Activated effector memory CD4-positive, alpha-beta T cell treated with Interleukin-2 at 50 U/mL for 16 hours (primary cell): Measurements from ENCODE around the gene AFMID.
"Not testable (repeated sequence)": the region's sequence is repeated elsewhere in the genome, so short reads cannot be mapped to it uniquely, and the experiment has no call there.

Experiments
- DNase-seq: peaks from one replicate; pipeline ENCODE4 v3.0.0-alpha.2; 2020

Gene AFMID

DNA sequence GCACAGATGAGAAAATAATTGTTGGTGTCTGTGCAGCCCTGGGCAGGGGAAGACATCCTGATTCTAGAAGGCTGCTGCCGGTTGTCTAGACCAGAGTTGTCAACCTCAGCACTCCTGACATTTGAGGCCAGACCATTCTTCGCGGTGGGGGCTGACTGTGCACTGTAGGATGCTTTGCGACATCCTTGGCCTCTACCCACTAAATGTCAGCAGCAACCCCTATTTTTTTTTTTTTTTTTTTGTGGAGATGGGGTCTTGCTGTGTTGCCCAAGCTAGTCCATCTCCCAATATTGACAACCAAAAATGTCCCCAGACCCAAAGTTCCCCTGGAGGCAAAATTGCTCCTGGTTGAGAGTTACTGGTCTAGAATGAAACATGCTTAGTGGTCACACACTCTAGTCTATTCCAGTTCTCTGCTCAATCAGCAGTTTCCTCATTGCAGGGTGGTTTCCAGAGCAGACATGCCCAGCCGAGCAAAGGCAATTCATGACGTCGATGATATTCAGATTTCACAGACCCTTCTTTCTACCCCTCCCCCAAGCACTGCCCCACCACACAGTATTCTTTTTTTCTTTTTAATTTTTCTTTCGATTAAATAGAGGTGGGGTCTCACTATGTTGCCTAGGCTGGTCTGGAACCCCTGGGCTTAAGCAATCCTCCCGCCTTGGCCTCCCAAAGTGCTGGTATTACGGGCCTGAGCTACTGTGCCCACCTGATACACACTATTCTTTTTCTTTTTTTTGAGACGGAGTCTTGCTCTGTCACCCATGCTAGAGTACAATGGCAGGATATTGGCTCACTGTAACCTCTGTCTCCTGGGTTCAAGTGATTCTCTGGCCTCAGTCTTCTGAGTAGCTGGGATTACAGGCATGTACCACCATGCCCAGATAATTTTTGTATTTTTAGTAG, 32.0 kb upstream of the AFMID start:
- no peak for DNase-seq

DNA sequence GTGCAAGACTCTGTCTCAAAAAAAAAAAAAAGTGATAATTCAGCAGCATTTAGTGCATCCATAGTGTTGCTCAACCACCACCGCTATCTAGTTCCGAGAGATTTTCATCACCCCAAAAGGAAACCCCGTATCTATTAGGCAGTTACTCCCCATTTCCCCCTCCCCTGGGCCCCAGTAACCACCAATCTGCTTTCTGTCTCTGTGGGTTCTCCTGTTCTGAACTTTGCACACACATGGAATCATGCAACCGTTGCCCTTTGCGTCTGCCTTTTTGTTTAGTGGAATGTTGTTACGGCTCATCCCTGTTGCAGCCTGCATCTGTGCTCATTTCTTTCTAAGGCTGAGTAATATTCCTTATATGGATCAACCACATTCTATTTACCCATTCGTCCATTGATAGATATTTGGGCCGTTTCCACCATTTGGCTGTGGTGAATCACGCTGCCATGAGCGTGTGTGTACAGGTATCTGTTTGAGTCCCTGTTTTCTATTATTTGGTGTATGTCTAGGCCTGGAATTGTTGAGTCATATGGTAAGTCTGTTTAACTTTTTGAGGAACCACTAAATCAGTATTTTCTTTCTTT, 27.5 kb upstream of the AFMID start:
- DNase-seq: no peak

DNA sequence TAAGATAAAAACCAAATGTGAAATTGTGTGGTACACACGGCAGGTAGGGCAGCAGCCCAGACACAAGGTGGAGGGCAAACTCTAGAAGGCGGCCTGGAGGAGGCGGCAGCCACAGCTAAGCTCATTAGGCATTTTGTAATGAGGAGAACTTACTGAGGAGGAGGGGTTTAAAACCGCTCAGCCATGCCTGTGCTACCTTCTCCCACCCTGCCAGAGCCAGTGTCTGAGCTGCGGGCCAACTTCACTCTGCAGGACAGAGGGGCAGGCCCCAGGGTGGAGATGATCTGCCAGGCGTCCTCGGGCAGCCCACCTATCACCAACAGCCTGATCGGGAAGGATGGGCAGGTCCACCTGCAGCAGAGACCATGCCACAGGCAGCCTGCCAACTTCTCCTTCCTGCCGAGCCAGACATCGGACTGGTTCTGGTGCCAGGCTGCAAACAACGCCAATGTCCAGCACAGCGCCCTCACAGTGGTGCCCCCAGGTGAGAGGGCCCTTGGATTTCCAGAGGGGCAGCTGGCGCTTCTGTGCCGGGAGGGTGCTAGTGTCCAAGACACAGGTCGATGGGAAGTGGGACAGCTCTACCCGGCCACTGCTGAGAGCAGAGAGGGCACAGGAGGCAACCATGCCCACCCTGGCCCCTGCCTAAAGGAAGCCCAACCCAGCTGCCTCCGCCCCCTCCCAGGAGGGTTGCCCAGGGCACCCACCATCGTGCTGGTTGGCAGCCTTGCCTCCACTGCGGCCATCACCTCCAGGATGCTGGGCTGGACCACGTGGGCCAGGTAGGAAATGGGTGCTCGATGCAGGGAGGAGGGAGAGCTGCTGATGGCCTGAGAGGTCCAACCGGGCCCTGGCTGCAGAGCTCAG, 23.0 kb upstream of the AFMID start:
- no peak for DNase-seq

DNA sequence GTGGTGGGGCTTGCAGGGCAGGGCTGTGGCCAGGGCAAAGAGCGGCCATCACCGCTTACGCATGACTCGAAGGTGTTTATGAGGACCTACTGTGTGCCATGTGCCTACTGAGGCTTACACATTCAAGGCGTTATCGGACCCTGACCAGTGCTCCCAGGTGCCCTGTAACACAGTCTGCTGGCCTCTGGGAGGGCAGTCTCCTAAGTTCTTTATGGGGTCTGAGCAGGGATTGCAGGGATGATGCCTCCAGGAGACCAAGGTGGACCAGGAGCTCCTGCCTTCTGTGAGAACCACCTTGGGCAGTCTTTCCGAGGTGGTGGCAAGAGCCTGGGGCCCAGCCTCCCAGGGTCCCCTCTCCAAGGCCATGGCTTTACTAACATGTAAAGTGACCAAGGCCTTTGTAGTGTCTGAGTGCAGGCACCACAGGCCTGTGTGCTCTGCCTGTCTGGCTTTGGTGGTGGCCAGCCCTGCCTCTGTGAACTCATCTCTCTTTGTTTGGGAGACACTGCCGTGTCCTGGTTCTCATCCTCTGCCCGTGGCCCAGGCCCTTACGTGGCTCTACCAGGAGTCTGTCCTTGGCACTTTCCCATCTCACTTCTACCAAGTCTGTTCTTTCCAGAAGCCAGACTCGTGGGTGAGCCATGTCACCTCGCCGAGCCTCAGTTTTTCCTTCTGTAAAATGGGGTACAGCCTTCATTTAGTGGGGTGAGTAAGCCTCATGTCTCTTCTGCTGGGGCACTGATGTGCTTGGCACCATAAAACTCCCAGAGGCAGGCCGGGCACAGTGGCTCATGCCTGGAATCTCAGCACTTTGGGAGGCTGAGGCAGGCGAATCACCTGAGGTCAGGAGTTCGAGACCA, 22.2 kb upstream of the AFMID start:
- no peak for DNase-seq

DNA sequence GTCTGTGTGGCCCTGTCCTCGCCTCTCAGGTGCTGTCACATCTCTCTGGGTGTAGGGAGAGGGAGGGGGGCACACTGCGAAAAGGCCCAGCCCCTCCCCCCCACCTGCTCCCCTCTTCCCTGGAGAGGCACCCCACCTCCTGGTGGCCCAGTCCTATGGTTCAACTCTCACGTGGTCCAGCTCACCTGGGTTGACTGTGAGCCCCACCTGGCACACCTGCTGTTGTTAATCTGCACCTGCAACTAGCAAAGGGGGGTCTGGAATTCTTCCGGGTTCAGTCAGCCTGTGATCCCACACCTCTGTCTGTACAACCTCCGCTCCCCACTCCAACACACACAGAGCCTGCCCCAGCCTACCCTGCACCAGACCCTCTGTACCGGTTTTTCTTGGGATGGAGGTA, 20.7 kb upstream of the AFMID start:
- no peak for DNase-seq

DNA sequence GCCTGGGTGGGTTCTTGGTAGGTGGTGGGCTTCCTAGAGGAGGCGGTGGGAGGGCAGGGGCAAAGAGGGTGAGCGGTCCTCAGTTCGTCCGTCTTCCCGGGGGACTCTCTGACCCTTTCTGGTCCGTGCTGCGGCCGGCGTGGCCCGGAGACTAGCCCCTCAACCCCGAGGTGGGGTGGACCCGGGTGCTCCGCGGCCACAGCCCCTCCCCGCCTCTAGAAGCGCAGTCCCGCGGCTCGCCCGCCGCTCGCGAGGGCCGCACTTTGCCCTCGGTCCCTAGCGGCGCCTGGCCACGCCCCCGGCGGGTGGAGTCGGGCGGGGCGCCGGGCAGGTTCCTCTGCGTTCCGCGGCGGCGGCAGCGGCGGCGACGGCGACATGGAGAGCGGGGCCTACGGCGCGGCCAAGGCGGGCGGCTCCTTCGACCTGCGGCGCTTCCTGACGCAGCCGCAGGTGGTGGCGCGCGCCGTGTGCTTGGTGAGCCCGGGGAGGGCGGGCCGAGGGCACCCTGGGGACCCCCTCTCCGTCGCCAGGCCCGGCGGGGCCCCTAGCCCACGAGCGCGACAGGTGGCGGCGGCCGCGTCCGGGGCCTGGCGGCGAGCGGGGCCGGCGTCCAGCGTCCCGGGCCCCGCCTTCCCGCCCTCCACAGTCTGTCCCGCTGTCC, 18.8 kb upstream of the AFMID start, which contains the start of gene SYNGR2:
Gene SYNGR2, plus strand, starts transcription at position 340 of the 661 bp plus-strand sequence. Its CDS starts 36 bp downstream, at position 376.
- peak; percentile 83 for DNase-seq

DNA sequence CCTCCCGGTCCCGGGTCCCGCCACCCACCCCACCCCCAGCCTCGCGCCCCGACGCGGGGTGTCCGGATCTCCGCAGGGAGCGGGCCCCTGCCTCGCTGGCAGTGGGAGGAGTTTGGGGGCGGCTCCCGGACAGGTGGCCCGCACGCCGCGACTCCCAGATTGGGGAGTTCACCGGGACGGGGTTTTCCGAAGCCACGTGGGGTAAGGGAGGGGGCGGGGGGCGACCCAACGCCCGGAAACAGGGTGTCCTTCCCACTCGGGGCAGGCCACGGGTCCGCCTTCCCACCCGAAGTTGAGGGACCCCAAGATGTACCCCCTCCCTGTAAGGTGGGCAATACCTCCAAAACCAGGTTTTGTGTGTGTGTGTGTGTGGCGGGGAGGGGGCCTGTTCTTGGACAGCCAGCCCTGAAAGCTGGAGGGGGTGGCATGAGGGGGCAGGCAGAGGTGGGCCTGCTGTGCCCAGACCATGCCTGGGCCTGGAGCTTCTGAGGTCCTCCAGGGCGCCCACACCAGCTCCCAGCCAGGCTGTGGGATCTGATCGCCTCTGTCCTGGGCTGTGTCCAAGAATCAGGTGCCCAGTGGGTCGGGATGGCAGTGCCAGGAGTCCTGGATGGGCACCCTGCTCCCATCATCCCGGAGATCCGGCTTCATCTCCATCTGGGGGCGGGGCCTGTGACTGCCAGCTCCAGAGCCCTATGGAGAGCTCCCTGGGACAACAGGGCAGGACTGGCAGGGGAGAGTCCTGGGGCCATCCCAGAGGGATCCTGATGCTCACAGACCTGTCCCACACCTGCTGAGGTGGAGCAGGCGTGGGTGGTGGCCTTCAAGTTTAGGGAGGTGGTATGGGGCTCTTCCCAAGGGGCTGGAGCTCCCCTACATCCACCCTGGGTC, 18.0 kb upstream of the AFMID start:
- peak; percentile 34 for DNase-seq

DNA sequence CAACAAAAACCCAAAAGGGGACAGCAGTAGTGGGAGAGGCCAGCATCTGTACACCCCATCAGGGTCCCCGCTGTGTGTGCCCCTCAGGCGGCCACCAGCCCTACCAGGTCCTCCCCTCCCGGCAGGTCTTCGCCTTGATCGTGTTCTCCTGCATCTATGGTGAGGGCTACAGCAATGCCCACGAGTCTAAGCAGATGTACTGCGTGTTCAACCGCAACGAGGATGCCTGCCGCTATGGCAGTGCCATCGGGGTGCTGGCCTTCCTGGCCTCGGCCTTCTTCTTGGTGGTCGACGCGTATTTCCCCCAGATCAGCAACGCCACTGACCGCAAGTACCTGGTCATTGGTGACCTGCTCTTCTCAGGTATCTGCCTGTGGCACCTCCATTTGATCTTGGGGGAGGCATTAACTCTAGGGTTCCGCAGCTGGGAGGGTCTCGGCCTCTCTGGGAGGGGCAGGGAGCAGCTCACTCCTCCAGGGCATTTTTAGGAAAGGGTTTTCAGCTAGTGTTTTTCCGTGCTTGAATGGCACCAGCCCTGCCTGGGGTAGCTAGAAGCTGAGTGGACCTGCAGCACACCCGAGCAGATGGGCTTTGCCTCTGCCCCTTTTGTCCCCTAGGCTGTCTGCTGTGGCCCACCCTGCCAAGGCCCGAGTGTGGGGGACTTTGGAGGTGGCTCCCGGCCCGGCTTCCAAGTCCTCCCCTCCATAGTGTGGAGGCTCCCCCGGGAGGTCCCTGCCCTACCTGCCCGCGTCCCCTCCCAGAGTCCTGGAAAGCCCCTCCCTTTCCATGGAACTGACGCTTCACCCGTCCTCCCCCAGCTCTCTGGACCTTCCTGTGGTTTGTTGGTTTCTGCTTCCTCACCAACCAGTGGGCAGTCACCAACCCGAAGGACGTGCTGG, 16.2 kb upstream of the AFMID start:
- DNase-seq: no peak

DNA sequence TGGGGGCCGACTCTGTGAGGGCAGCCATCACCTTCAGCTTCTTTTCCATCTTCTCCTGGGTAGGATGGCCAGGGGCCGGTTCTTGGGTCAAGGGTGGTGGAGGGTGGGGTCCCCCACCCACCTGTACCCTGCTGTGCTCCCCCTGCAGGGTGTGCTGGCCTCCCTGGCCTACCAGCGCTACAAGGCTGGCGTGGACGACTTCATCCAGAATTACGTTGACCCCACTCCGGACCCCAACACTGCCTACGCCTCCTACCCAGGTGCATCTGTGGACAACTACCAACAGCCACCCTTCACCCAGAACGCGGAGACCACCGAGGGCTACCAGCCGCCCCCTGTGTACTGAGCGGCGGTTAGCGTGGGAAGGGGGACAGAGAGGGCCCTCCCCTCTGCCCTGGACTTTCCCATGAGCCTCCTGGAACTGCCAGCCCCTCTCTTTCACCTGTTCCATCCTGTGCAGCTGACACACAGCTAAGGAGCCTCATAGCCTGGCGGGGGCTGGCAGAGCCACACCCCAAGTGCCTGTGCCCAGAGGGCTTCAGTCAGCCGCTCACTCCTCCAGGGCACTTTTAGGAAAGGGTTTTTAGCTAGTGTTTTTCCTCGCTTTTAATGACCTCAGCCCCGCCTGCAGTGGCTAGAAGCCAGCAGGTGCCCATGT, 15.4 kb upstream of the AFMID start:
- DNase-seq: not testable (repeated sequence)

DNA sequence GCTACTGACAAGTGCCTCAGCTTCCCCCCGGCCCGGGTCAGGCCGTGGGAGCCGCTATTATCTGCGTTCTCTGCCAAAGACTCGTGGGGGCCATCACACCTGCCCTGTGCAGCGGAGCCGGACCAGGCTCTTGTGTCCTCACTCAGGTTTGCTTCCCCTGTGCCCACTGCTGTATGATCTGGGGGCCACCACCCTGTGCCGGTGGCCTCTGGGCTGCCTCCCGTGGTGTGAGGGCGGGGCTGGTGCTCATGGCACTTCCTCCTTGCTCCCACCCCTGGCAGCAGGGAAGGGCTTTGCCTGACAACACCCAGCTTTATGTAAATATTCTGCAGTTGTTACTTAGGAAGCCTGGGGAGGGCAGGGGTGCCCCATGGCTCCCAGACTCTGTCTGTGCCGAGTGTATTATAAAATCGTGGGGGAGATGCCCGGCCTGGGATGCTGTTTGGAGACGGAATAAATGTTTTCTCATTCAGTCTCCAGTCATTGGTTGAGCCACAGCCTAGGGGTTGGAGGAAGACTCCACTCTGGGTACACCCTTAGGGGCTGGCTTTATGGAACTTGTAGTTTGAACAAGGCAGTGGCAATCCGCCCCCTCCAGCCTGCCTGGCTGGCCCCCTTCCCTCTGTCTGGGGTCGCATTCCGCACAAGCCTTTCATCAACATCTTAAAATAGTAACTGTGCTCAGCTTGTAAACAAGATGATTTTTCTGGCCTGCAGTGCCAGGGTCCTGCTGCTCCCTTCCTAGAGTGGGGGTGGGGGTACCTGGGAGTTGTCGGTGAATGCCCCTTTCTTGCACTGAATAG, 14.7 kb upstream of the AFMID start:
- no peak for DNase-seq

DNA sequence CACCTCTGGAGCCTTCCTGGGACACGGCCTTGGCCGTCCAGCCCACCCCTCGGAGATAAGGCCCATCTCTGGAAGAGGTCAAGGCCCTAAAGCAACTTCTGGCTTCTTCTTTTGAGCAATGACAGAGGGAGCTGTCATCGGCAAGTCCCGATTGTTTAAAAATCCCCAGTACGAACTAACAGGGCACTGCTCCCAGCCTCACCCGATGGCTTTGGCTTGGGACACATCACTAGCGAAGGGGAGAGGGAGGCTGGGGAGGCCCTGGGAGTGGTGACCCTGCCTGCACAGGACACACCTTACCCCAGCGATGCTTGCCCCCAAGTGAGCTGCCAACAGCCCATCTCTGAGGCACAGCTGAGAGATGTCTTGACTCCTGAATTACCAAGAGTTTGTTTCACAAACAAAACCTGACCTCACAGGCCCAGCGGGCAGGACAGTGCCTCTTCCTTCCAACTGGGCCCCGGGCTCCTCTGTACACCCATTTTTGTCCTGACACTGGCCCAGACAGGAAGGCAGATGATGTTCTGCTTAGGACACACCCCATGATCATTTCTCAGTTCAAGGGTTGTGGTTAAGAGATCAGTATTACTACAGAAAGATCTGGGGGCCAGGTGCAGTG, 14.0 kb upstream of the AFMID start:
- no peak for DNase-seq

DNA sequence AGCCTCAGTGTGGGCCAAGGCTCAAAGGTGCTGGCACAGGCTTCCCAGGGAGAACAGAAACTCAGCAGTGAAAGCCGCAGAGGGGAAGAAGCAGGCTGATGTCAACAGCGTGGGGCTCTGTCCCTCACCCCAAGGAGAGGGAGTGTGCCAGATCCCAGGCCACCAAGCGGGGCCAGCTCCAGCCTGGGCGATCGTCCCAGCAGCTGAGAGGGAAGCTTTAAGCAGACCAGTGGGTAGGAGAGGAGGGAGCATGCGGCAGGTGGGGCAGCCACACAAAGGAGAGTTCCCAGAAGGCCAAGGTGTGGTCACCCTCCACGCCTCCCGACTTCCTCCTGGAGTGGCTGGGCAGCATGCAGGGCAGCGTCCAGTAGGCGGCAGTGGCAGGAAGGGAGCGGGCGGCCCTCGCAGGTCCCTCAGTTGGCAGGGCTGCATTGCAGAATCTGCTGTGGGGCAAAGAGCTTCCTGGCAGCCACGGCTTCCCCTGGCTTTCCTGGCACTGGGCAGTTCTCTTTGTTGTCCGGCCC, 12.8 kb upstream of the AFMID start:
- no peak for DNase-seq

DNA sequence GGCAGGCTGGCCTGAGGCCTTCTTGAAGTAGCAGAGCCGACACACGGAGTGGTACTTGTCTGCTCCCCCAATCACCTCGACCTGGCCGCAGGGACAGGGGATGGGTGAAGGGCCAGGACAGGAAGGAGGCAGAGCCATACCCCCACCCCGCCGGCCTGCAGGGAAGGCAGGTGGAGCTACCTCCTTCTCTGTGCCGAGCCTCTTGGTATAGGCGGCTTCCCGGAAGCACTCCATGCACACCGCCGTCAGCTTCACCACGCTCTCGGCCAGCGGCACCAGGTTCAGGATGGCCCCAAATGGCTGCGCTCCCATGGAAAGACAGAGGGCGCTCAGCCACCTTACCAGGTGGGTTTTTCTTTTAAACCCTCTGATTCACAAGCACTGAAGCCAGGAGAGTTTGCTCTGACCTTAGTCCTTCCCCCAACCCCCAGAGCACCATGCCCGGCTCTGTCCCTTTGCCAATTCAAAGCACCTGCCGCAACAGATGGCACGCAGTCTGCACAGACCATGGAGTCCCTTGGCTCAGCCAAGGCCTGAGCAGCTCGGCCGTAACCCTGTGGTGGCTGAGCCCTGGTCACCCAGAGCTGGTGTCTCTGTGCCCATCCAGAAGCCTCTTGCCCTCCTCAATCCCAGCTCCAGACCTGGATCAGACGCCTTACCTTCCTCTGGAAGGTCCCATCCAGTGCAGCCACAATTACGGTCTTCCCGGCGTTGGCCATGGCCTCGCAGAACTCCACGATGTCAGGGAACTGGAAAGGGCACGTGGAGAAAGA, 12.1 kb upstream of the AFMID start:
- DNase-seq: no peak

DNA sequence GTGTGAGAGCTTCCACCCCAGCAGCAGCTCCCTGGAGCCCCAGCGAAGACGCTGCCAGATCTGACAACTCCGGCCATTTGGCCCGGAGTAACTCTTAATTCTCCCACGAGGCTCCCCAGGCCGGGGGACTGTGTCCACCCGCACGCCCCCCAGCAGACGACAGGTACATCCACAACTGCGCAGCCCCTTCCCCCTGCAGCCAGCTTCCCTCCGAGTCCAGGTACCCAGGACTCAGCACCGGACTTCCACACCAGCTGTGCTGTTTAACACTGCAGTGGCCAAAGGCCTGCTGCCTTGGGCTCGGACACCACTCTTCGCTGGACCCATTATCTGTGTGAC, 11.6 kb upstream of the AFMID start:
- no peak for DNase-seq

DNA sequence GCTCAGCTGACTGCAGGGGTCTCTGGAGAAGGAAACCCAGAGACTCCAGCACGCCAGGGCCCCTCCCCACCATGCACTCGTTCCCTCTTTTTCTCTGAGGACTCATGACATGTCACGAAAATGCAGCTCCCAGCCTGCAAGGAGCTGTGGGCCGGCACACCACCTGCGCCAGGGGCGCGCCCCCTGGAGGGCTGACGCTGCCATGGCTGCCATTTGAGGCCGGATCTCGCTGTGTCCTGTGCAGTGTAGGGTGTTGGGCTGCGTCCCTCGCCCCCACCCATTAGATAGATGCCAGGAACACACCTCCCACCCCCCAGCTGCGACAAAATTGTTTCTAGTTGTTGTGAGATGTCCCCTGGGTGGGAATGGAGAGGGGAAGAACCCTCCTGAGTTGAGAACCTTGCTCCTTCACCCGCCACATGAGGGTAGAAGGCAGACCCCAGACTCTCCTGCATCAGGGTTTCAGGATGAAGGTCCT, 10.6 kb upstream of the AFMID start:
- peak; percentile 68 for DNase-seq

DNA sequence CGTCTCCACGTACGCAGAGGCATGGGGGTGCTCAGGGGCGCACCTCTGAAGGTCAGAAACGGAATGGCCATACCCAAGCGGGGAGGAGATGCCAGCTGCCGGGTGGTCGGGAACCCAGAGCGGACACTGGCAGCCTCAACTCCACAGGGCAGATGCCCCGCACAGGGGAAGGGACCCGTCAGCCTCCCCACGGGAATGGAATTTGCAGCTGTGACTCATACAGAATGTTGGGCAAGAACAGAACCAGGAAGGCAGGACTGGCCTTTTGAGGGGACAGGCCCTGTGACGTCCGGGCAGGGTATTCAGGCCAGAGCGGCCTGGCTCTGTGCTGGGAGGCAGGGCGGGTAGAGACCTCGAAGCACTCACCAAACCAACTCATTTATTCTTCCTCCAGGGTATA, 7.8 kb upstream of the AFMID start:
- no peak for DNase-seq

DNA sequence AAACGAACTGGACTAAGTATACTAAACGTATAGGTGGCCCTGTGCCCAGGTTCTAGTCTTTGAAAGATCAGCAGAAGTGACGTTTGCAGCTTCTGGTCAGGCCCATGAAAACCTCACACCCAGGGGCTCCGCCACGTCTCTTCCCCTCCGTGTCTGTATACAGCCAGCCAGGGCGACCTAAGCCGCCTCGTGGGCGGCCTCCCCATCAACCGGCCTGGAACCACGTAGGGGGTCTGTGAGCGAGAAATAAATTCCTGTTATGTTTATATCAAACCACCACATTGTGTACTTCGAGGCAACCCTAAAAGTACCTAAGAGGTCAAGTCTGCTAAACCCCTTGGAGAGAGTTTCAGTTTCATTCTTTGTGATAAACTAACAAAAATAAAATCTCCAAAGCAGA, 7.1 kb upstream of the AFMID start:
- DNase-seq: no peak
